Choroid plexus epithelial cell (primary cell): ENCODE results near the gene TXNDC16.
"Not testable (repeated sequence)": the region's sequence is repeated elsewhere in the genome, so short reads cannot be mapped to it uniquely, and the experiment has no call there.

Experiments used
- DNase-seq: peaks from one replicate; pipeline ENCODE4 v3.0.0-alpha.2; 2010; ENCODE audit warnings: low read depth
- H3K4me3 ChIP-seq: 2 replicates; pipeline ENCODE4 v1.5.1; 2011; ENCODE audit warnings: low read depth, mild to moderate bottlenecking, control low read depth, low read length, moderate library complexity
- CTCF ChIP-seq: conservative IDR thresholded peaks from 2 replicates; pipeline ENCODE4 v1.5.1; 2011; ENCODE audit warnings: low read depth, mild to moderate bottlenecking, control low read depth, inconsistent platforms, low read length, moderate library complexity

TXNDC16 gene

GRCh38 chr14:52589646-52590045 is 37.3 kb upstream of the TXNDC16 start:
- TF ChIP-seq CTCF = no peak
- DNase-seq = no peak
- no peak overlapping the region for H3K4me3 ChIP-seq

- no peak overlapping the region for H3K4me3 ChIP-seq
- TF ChIP-seq CTCF = no peak
- DNase-seq = no peak
Observed at GRCh38 chr14:52583544-52583943, 31.2 kb upstream of the TXNDC16 start.

GRCh38 chr14:52575858-52576257 is 23.6 kb upstream of the TXNDC16 start:
- no peak for DNase-seq
- TF ChIP-seq CTCF = no peak
- H3K4me3 ChIP-seq = no peak overlapping the region

GRCh38 chr14:52568454-52568853 is 16.1 kb upstream of the TXNDC16 start:
- not testable (repeated sequence) for DNase-seq, H3K4me3 ChIP-seq

GRCh38 chr14:52563120-52563519 is 10.8 kb upstream of the TXNDC16 start:
- TF ChIP-seq CTCF = no peak
- H3K4me3 ChIP-seq = no peak overlapping the region
- peak; percentile 26 for DNase-seq

GRCh38 chr14:52558688-52559087 is 6.4 kb upstream of the TXNDC16 start:
- no peak for TF ChIP-seq CTCF

GRCh38 chr14:52553671-52554575 is 1.6 kb upstream of the TXNDC16 start:
- no peak for TF ChIP-seq CTCF
- H3K4me3 ChIP-seq = peak overlapping the region; percentile 58
- peak; percentile 94 for DNase-seq

More at GRCh38 chr14:52558688-52559087, 6.4 kb upstream of the TXNDC16 start:
- no peak overlapping the region for H3K4me3 ChIP-seq
- no peak for DNase-seq
